Measurements from ENCODE around the gene LDLRAD4.

LDLRAD4 gene

DNA sequence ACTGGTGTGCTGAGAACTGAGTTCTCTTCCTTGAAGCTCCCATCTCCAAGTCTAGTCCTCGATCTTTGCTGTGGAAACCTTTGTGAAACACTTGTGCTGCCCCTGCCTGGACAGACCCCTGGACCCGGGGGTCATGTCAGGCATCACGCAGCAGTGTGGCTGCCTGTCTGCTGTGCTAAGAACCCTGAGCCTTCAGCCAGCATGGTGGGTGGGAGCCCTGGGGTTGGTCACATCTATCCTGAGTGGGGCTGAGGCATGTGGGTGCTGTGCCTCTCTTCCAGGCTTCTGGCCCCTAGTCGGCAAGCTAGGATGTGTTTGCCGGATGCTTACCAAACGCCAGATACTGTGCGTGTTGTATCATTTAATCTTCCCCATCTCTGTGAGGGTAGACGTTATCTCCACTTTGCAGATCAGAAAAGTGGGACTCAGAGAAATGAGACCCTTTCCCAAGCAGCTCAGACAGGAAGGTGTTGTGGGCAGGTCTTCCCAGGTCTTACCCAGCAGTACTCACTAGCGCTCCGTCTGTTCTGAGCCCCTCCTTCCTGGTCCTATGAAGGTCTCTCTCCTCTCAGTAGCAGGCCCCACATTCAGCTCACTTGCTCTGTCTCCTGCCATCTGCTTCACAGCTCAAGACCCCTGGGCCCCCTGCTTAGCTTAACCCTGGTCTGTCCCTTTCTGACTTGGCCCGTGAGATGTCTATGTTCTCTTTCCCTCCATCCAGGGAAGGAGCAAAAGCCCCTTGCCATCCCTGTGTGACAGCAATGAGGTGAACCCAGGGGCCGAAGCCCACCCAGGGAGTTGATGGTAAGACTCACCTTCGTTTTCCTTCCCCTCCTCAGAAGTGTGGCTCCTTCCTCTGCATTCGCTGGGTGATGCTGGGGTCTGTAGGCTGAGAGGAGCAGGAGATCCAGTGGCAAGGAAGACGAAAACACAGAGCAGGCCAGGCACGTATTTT lies 265.0 kb downstream of the LDLRAD4 start:
- no peaks in the 10 kb centered on the region for H3K4me1 ChIP-seq
- no peak for DNase-seq
- no peaks in the 10 kb centered on the region for H3K9me3 ChIP-seq
- TF ChIP-seq, protein P1, sequence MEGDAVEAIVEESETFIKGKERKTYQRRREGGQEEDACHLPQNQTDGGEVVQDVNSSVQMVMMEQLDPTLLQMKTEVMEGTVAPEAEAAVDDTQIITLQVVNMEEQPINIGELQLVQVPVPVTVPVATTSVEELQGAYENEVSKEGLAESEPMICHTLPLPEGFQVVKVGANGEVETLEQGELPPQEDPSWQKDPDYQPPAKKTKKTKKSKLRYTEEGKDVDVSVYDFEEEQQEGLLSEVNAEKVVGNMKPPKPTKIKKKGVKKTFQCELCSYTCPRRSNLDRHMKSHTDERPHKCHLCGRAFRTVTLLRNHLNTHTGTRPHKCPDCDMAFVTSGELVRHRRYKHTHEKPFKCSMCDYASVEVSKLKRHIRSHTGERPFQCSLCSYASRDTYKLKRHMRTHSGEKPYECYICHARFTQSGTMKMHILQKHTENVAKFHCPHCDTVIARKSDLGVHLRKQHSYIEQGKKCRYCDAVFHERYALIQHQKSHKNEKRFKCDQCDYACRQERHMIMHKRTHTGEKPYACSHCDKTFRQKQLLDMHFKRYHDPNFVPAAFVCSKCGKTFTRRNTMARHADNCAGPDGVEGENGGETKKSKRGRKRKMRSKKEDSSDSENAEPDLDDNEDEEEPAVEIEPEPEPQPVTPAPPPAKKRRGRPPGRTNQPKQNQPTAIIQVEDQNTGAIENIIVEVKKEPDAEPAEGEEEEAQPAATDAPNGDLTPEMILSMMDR (IDR thresholded peaks at IDR 0.05), result no peak
- H3K36me3 ChIP-seq, result peaks cover 0 to 33% (median 8%) of the 10 kb centered on the region in 3 donors
- H3K27ac ChIP-seq, result peak overlapping the region in 1 of 2 donors; percentile 28
- no peaks in the 10 kb centered on the region for H3K27me3 ChIP-seq
- intact Hi-C loops (cut with DNase I; ENCODE audit: low total_unique reads), result no loop called here
- no peak overlapping the region for H3K4me3 ChIP-seq

GRCh38 chr18:13485182-13485581 lies 266.6 kb downstream of the LDLRAD4 start:
- Histone ChIP-seq H3K27ac (no peak overlapping the region), H3K4me3 (no peak overlapping the region), H3K27me3 (no peaks in the 10 kb centered on the region), H3K9me3 (no peaks in the 10 kb centered on the region), H3K4me1 (no peaks in the 10 kb centered on the region), H3K36me3 (peaks cover 0 to 33% (median 8%) of the 10 kb centered on the region in 3 donors)
- no peak for DNase-seq
- intact Hi-C loops (cut with DNase I; ENCODE audit: low total_unique reads), result no loop called here
- TF ChIP-seq, protein P1 (IDR thresholded peaks at IDR 0.05), result no peak

- H3K27ac ChIP-seq, result no peak overlapping the region
- intact Hi-C loops (cut with DNase I; ENCODE audit: low total_unique reads), result no loop called here
These were observed 267.0 kb downstream of the LDLRAD4 start for GRCh38 chr18:13485604-13486003.

GRCh38 chr18:13486284-13486683 lies 267.7 kb downstream of the LDLRAD4 start:
- Histone ChIP-seq H3K27ac (no peak overlapping the region), H3K4me1 (no peaks in the 10 kb centered on the region), H3K4me3 (no peak overlapping the region), H3K27me3 (no peaks in the 10 kb centered on the region), H3K9me3 (no peaks in the 10 kb centered on the region), H3K36me3 (peaks cover 0 to 36% (median 8%) of the 10 kb centered on the region in 3 donors)
- intact Hi-C loops (cut with DNase I; ENCODE audit: low total_unique reads), result no loop called here
- no peak for DNase-seq
- TF ChIP-seq, protein P1 (IDR thresholded peaks at IDR 0.05), result no peak

More at GRCh38 chr18:13485604-13486003, 267.0 kb downstream of the LDLRAD4 start:
- no peaks in the 10 kb centered on the region for H3K4me1 ChIP-seq
- H3K36me3 ChIP-seq, result peaks cover 0 to 33% (median 8%) of the 10 kb centered on the region in 3 donors
- H3K9me3 ChIP-seq, result no peaks in the 10 kb centered on the region
- DNase-seq, result no peak
- TF ChIP-seq, protein P1 (IDR thresholded peaks at IDR 0.05), result no peak
- H3K27me3 ChIP-seq, result no peaks in the 10 kb centered on the region
- H3K4me3 ChIP-seq, result no peak overlapping the region

DNA sequence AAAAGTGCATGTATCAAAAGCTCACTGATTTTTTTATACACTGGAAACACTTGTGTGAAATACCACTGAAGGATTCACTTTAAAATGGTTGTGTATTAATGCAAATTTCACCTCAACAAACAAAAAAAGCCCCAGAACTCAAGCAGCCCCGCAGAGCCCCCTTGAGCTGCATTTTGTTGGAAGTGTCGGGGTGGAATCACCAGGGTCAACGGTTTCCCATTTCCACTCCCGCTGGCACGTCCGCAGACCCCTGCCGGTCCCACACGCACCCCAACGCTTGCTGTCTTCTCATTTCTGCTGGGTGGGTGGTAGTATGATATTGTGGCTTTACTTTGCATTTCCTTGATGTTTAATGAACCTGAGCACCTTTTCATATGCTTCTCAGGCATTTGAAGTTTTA lies 268.1 kb downstream of the LDLRAD4 start:
- H3K27me3 ChIP-seq, result no peaks in the 10 kb centered on the region
- DNase-seq, result no peak
- TF ChIP-seq, protein P1 (IDR thresholded peaks at IDR 0.05), result no peak
- intact Hi-C loops (cut with DNase I; ENCODE audit: low total_unique reads), result no loop called here
- H3K36me3 ChIP-seq, result peaks cover 0 to 40% (median 8%) of the 10 kb centered on the region in 3 donors
- no peak overlapping the region for H3K4me3 ChIP-seq
- H3K27ac ChIP-seq, result no peak overlapping the region
- no peaks in the 10 kb centered on the region for H3K4me1 ChIP-seq
- no peaks in the 10 kb centered on the region for H3K9me3 ChIP-seq

Data from tibial artery (tissue), 4 donors.